Stimulated activated CD4-positive, alpha-beta T cell treated with anti-CD3 and anti-CD28 coated beads, TNF-alpha, amount 100 ng/mL, for 4 hours (primary cell): ENCODE results near the gene TFDP1.

Experiments used
- DNase-seq, 3 experiments: peaks; one replicate each; pipeline ENCODE4 v3.0.0-alpha.2; 2020; ENCODE audit warnings: low read depth in 3 of 3

The TFDP1 gene

GRCh38 chr13:113665597-113666328 is 81.2 kb downstream of the TFDP1 start:
- DNase-seq: no peak

GRCh38 chr13:113666329-113666670 is 81.7 kb downstream of the TFDP1 start:
- DNase-seq: no peak

GRCh38 chr13:113666951-113667701 is 82.6 kb downstream of the TFDP1 start, which contains the start of gene GRK1:
TSS of gene GRK1 (plus strand) at chr13:113667219. CDS start at chr13:113667387, 168 bp downstream.
- DNase-seq: no peak

- DNase-seq: no peak
These were observed 83.4 kb downstream of the TFDP1 start for GRCh38 chr13:113667771-113668490.

- no peak for DNase-seq
These were observed 84.0 kb downstream of the TFDP1 start for GRCh38 chr13:113668491-113668971.

GRCh38 chr13:113669231-113669754 is 84.7 kb downstream of the TFDP1 start:
- no peak for DNase-seq

- no peak for DNase-seq
These were observed 85.3 kb downstream of the TFDP1 start for GRCh38 chr13:113669755-113670341.

- DNase-seq: no peak
These were observed 86.0 kb downstream of the TFDP1 start for GRCh38 chr13:113670541-113670940.

GRCh38 chr13:113671066-113672001 is 86.8 kb downstream of the TFDP1 start:
- no peak for DNase-seq

- DNase-seq: no peak
These were observed 87.6 kb downstream of the TFDP1 start for GRCh38 chr13:113672002-113672651.
